Activated CD4-positive, alpha-beta T cell treated with anti-CD3 and anti-CD28 coated beads, Interleukin-2, amount 50 U/mL, for 48 hours (primary cell): Measurements from ENCODE around the gene CD37.
"Not testable (repeated sequence)": the region's sequence is repeated elsewhere in the genome, so short reads cannot be mapped to it uniquely, and the experiment has no call there.

Experiments used
- DNase-seq, 2 experiments: peaks; one replicate each; pipeline ENCODE4 v3.0.0-alpha.2; 2020

The CD37 gene

GRCh38 chr19:49331616-49332055 is 3.6 kb upstream of the CD37 start:
- peak; percentile 55 to 64 for DNase-seq

GRCh38 chr19:49332691-49333417 is 2.4 kb upstream of the CD37 start:
- DNase-seq, result not testable (repeated sequence)

- DNase-seq, result no peak
Measured at GRCh38 chr19:49333418-49333805, 1.8 kb upstream of the CD37 start.

DNA sequence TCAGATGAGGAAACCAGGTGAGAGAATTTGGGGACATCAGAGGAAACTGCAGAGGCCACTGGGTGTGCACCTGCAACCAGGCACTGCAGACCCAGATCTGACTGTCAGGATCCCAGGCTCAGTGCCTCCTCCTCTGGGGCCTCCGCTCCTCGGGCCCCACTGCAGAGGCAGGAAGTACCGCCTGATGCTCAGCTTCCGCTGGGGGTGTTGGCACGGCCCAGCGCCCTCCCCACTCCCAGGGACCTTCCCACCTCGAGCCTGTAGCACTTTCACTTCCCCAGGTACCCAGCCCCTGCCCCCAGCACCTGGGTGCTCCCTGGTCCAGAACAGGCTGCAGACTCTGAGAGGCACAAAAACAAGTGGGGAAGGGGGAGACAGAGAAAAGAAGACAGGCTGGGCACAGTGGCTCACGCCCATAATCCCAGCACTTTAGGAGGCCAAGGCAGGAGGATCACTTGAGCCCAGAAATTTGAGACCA is 1.4 kb upstream of the CD37 start:
- DNase-seq, result peak; percentile 69 to 75

- peak in 1 of 2 experiments; percentile 35 for DNase-seq
Measured at GRCh38 chr19:49335784-49336481, 727 bp downstream of the CD37 start.

- DNase-seq, result no peak
Measured at GRCh38 chr19:49336482-49337266, 1.5 kb downstream of the CD37 start.

GRCh38 chr19:49337267-49338022 is 2.2 kb downstream of the CD37 start:
- DNase-seq, result no peak

DNA sequence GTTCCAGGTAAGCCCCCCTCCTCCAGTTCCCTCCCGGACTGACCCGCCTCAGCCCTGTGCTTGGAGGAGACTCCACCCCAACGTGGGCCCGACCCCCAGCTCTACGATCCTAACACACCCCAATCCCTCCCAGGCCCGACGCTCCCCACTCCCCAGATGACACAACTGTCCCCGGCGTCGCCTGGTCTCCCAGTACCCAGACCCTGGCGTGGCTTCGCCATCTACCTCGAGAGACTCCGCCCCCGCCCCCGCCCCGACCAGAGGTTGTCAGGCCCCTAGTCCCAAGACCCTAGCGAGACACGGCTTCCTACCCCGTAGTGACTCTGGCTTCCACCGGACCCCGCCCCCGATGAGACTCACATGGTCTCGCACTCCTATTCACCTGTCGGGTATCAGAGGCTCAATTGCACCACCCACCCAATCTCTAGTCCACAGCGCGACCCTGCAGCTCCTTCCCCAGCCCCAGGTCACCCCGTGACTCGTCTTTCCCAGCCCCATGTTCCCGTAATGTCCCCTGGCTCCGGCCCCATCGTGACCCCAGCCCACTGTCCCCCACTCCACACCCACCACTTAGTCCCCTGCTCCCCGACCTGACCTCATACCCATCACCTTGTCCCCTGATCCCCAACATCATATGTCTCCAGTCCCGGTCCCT is 2.9 kb downstream of the CD37 start:
- no peak for DNase-seq

DNA sequence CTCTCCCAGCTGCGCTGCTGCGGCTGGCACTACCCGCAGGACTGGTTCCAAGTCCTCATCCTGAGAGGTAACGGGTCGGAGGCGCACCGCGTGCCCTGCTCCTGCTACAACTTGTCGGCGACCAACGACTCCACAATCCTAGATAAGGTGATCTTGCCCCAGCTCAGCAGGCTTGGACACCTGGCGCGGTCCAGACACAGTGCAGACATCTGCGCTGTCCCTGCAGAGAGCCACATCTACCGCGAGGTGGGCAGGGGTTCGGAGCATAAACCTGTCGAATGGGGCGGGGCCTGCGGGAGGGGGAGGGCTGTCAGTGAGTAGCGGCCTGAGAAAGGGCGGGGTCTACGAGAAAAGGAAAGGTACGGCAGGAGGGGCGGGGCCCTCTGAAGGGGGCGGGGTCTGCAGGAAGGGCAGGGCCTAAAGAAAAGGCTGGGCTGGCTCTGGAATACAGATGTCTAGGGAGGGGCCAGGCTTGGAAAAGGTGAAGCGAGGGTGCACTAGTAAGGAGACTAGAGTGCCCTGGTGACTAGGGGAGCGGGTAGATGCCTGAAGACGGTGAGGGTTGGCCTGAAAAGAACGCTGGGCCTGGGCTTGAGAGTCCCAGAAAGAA is 3.6 kb downstream of the CD37 start:
- peak in 1 of 2 experiments; percentile 44 for DNase-seq

- DNase-seq, result no peak
Measured at GRCh38 chr19:49339301-49340068, 4.3 kb downstream of the CD37 start.

- no peak for DNase-seq
Measured at GRCh38 chr19:49340069-49340864, 5.1 kb downstream of the CD37 start.

DNA sequence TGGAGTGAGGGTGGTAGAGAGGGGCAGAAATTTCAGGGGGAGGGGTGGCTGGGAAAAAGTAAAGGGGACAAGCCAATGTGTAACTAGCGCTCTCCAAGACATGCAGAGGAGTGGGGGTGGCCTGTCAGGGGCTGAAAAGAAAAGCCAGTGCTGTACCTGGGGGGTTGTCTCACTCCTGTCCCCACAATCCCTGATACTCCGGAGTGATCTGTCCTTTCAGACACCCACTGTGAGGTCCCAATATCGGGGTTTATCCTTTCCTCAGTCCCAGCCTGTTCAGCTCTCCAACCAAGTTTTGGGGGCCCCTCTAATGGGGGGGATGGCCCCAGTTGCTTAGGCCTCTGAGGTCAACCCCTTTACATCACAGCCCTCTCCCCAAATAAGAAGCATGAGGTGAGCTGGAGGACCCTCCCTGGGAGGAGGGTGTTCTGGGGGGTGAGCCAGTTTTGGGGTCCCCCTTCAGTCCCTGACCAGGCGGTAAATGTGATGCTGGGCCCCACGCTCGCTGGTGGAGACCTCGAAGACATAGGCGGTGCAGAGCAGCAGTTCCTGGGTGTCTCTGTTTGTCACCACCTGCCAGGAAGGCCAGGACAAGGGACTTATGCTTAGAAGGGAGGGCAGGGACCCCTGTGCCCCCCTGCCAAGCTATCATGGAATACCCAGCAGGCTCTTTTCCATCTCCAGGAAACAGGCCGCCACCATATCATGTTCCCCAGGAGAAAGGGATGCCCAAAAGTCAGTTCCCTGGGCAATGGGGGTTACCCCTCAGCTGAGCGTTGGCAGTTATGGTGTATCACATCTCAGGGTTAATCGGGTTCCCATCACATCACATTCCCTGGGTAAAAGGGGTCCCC is 5.9 kb downstream of the CD37 start:
- DNase-seq, result no peak

DNA sequence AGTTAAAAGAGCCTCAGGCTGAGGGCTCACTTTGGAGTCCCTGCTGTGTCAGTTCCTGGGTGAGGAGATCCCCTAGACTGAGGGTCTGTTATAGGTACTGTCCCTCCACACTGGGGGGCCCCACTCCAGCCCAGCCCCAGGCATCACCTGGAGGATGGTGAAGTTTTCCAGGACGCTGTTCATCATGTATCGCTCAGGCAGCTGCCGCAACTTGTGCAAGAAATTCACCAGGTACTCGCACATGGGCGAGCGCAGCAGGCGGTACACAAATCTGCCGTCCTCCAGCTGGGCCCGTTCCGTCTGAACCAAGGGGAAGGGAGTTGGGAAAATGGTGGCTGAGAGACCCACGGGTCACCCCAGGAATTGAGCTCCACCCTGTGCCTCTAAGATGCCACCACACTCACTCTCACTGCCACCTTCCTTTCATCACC is 7.1 kb downstream of the CD37 start:
- no peak for DNase-seq

DNA sequence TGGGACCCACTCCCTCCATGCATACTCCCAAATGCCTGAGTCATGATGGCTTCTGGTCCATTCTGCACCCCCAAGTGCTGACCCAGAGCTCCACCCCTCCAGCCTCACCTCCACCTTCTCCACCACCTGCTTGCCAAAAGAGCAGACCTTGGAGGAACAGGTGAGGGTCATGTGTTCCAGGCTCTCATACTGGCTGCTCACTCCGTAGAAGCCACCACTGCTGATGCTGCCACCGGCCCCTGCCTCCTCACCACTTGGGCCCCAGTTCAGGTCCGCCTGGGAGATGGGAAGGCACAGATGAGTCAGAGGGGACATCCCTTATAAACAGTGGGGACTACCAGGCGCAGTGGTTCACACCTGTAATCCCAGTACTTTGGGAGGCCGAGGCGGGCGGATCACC is 7.9 kb downstream of the CD37 start:
- no peak for DNase-seq

GRCh38 chr19:49344505-49345423 is 9.6 kb downstream of the CD37 start:
- DNase-seq, result no peak

DNA sequence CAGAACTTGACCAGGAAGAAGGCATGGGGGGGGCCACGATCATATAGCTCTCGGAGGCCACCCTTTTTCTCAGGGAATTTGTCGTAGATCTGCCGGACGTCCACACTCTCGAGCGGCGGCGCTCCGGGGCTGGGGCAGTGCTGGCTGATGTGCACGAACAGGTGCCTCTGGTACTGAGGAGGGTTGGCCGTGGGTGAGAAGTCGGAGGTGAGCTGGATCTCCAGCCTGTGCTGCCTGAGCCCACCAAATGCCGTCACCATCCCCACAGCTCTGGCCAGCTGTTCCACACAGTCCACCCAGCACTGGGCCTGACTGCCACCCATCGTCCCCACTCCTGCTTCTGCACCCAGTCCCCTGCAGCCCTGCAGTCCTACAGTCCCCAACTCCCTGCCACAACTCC is 12.0 kb downstream of the CD37 start:
- no peak for DNase-seq

DNA sequence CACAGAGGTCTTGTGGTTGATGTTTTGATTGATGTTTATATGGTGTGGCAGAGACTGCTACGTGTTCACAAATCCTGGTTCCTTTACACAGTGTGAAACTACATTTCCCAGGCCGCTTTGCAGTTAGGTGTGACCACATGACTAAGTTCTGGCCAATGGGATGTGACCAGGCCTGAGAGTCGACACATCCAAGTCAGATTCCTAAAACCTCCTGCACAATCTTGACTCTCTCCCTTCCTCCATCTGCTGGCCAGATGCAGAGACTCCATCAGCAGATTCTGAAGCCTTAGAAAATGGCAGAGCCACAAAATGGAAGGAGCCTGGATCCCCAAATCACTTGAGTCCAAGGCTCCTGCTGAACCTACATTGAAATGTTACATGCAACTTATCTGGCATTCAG is 12.6 kb downstream of the CD37 start:
- DNase-seq, result no peak
